Measurements from ENCODE around the gene COL4A2. TPM values are rescaled to one million over a fixed set of nuclear protein-coding genes. Genes with fewer than 3 reads are reported as not detected.

COL4A2 gene
- total RNA-seq, 1 experiment from 2014 or later: 1.6 TPM

- Histone ChIP-seq H3K27me3 (ENCODE audit: insufficient read depth, low read length) (no peaks in the 10 kb centered on the region), H4K20me1 (ENCODE audit: insufficient read depth) (no peaks in the 10 kb centered on the region), H3K4me1 (ENCODE audit: control insufficient read depth in 1 of 2, insufficient read depth in 2 of 2, low read length in 2 of 2) (no peaks in the 10 kb centered on the region), H3K4me2 (ENCODE audit: low read length) (no peak overlapping the region), H3K4me3 (replicated peaks in 1 of 2; ENCODE audit: low read depth in 1 of 2, low read length in 2 of 2) (no peak overlapping the region), H3K9me3 (ENCODE audit: control insufficient read depth in 1 of 2, insufficient read depth in 1 of 2, low read depth in 1 of 2, low read length in 2 of 2) (no peaks in the 10 kb centered on the region), H3K9ac (ENCODE audit: low read length) (no peak overlapping the region), H3K9me2 (ENCODE audit: insufficient read depth) (no peaks in the 10 kb centered on the region), H3K27ac (ENCODE audit: low read depth, low read length) (no peak overlapping the region), H2AFZ (ENCODE audit: low read depth, low read length, poor library complexity, severe bottlenecking) (no peak overlapping the region), H3K79me2 (ENCODE audit: insufficient read depth, low read length) (no peaks in the 10 kb centered on the region), H3K36me3 (ENCODE audit: control insufficient read depth in 1 of 2, insufficient read depth in 2 of 2, low read length in 2 of 2) (no peaks in the 10 kb centered on the region)
- POLR2A ChIA-PET: no interaction called here
- CTCF ChIA-PET: no interaction called here
- TF ChIP-seq ATF3 (IDR thresholded peaks at IDR 0.05) (no peak), CBX3 (IDR thresholded peaks at IDR 0.05; ENCODE audit: low read depth) (no peak), REST (IDR thresholded peaks at IDR 0.05; ENCODE audit: low read depth) (no peak), EZH2phosphoT487 (IDR thresholded peaks at IDR 0.05; ENCODE audit: borderline replicate concordance) (no peak), EZH2 (IDR thresholded peaks at IDR 0.05) (no peak), POLR2AphosphoS5 (IDR thresholded peaks at IDR 0.05; ENCODE audit: low read depth, low read length) (no peak), SIN3A (IDR thresholded peaks at IDR 0.05; ENCODE audit: low read depth) (no peak), TCF7L2 (IDR thresholded peaks at IDR 0.05; ENCODE audit: borderline replicate concordance, extremely low read depth, insufficient read depth, insufficient read length) (no peak)
- intact Hi-C loops (cut with micrococcal nuclease): no loop called here
- DNase-seq (ENCODE audit: low read depth, low spot score): no peak
- no peak for ATAC-seq
- no TSS peak for BruUV-seq (replicated peaks)
- RAD21 ChIA-PET (ENCODE audit: low non-redundant PET in 1 of 2, low total read pairs in 2 of 2, uncharacterized antibody in 2 of 2, unreplicated experiment in 2 of 2): no interaction called here
Measured at GRCh38 chr13:110393761-110394160, 86.7 kb downstream of the COL4A2 start.
